GM19467 (cell line): ENCODE measurements around the gene SMARCB1.

ENCODE experiments used
- ATAC-seq: cut with Tn5 transposase; IDR thresholded peaks from one replicate; pipeline ENCODE4 v1.9.1; 2021; ENCODE audit warnings: mild to moderate bottlenecking, moderate library complexity; ENCODE audit not compliant: unreplicated experiment

The SMARCB1 gene

DNA sequence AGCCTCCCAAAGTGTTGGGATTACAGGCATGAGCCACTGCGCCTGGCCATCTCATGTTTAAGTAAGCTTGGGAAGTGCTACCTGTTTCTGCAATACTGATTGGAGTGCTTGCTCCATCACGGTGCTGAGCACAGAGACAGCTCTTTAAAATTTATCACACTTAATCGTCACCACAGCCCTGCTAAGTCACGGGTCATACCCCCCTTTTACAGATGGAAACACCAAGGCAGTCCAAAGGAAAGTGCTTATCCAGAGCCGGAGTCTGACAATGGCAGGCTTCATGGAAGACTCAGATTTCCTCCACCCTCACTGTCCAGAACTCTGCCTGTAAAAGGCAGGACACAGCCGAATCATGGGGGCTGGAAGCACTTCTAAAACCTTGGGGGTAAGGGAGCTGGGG lies 26.7 kb upstream of the SMARCB1 start:
- no peak for ATAC-seq

DNA sequence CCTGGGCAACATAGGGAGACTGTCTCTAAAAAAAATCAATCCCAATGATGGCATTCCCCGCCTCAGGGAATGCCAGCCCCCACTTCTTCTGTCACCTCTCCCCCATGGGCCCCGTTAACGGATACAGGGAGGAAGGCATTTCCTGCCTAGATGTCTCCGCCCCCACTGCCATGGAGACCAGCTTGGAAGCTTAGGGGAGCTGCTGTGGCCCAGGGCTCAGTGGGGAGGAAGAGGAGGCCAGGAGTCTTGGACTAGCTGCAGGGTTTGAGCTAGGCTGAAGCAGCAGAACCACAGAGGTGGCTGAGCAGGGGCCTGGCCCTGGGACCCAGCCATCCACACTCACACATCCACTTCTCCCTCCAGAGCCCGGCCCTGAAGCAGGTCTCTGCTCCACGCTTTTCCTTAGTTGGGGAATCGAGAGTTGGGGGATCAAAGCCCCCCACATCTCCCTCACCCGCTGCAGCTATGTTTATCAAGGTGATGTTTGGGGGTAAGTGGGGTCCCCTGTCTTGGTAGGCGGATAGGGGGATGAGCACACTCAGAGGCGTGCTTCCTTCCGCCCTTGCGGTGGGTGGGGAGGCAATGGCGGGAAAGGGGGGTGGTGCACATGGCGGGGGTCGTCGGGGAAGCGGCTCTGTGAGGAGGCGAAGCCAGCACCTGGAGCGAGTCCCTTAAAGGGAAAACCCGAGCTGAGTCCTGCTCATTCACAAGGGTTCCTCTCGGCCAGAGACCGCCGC lies 23.8 kb upstream of the SMARCB1 start, which contains the start of gene C22orf15:
Gene C22orf15, plus strand, starts transcription at position 149 of the 737 bp plus-strand sequence. Its CDS starts 317 bp downstream, at position 466.
- ATAC-seq: no peak

DNA sequence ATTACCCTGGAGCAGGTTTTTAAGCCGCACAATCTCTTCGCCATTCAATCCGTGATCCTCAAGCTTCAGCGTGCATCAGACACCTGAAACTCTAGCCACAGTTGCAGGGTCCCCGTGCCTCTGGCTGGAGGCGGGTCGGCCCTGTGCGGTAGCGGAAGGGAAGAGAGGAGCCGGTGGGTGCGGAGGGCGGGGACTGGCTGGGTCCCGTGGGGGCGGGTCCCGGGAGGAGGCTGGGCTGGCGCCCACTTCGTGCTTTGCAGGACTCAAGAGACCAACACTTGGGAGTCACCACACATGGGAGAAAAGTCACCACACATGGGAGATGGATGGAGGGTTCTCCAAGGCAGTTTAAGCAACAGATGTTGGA lies 23.2 kb upstream of the SMARCB1 start:
- ATAC-seq: no peak

DNA sequence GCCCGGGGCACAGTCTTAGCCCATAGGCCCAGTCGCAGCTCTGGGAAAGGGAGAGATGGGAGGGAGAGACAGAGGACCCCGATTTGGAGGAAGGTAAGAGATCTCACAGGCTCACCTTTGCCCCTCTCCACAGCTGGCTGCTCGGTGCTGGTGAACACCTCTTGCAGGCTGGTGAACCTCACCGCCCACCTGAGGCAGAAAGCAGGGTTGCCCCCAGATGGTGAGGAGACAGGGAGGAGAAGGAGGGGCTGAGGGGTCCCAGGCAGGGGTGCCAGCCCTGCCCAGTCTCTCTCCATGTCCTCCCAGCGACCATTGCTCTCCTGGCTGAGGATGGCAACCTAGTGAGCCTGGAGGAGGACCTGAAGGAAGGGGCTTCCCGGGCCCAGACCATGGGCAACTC lies 22.8 kb upstream of the SMARCB1 start:
- ATAC-seq: no peak

DNA sequence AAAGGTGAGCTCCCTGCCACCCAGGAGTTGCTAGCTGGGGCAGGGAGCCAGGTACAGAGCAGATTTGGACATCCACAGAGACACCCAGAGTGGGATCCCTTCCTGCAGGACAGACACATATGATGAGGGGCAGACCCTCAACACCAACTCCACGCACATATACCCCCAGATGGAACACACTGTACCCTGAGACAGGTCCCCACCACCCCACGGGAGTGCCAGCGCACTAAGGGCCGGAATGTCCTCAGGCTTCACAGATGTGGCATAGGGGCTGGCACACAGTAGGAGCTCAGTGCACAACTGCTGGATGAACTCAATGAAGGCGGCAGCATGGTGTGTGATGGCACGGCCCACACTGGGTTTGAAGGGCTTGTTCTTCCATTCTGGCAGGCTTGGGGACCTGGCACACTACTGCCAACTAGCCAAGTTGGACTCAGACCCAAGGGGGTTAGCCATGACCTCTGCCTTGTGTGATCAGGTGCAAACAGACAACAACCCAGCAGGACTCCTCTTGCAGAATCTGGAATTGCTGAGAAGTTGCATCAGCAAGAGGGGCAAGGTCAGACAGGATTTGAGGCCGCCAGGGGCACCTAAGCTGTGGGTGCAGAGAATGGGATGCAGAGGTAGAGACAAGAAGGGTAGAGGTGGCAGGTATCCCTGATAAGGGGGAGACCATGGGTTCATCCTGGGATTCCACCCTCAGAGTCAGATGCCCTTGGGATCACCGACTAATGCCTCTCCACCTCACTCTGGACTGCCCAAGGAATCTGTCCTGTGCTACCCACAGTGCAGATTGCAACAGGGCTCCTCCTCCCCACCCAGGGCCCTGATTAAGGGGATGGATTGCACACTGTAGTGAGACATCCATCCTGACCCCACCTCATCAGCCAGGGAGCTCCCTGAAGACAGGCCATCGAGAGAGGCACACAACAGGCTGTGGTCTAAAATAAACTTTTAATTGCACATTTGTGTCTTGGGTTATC lies 21.6 kb upstream of the SMARCB1 start:
- no peak for ATAC-seq

DNA sequence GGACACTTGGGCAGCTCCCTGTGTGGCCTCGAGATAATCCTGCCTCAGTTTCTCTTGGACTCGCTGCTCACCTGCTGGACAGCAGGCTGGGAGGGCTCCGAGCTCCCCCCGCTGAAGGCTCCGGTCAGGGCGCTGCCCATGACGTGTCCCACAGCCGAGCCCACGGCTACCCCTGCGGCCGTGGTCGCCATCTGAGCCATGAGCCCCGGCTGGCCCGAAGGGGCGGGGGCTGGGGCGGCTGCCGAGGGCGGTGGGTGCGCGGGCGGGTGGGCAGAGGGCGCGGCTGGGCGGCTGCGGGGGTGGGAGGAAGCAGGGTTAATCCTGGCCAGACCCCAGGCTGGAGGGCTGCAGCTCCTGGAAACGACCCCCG lies 19.5 kb upstream of the SMARCB1 start:
- no peak for ATAC-seq

DNA sequence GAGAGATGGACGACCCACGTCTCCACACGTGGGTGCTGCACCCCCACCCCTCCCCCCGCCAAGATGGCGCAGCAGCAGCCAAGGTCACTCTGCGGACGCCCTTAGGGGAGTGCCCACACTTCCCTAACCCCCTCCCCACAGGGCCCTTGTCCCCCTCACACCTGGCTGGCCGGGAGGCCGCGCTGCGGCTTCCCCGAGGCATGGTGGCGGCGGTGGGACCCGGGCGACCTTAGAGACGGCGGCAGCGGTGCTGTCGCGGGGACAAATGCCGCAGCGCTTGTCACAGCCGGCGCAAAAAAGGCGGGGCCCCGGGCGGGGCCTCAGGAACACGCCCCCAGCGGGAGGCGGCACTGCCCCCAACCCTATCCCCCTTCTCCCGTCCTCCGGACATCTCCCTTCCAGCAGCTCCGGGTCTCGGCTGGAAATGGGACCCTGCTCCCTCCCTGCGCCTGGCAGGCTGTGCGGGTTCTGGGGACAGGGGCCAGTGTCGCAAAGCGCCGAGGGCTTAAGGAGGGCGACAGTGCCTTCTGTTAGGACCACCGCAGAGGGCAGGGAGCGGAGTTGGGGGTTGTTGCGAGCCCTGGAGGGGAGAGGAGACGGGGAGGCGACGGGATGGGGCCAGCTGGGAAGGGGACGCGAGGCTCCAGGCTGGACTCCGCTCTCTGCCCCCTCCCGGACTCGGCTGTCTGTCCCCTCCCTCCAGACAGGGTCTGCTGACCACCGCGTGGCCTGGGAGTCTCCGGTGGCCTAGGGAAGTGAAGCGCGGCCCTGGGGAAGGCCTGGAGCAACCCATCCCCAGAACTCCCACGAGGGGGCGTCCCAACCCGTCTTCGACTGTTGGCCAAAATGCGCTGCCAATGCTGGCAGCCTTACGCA lies 18.9 kb upstream of the SMARCB1 start, which contains the start of gene CHCHD10:
Gene CHCHD10, minus strand, starts transcription at position 300 of the 876 bp plus-strand sequence. Its CDS starts 98 bp downstream, at position 202.
- no peak for ATAC-seq

DNA sequence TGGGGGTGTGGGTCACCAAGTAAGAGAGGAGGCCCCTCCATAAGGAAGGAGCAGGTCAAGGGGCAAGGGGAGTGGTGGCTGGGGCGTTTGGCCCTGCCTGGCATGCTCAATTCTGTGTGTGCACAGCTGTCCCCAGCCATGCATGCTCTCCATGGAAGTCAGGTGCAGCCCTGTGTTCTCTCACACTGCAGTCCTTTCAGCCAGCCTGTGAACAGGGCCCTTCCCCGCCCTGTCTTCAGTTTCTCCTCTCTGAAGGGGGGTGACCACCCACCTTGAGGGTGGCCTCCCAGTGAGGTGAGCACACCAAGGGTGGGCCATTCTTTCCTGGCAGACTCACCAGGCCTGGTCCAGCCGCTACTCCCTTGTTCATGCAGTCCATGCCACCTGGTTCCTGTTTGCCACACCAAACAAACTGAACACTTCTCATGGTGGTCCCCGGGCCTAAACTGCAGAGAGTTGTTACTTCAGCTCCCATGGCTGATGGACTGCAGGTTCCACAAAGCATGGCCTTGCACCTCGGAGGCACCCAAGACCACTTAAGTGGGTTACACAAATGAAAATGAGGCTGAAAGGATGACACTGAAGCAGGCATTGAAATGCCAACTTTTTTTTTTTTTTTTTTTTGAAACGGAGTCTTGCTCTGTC lies 17.3 kb upstream of the SMARCB1 start:
- ATAC-seq: no peak

DNA sequence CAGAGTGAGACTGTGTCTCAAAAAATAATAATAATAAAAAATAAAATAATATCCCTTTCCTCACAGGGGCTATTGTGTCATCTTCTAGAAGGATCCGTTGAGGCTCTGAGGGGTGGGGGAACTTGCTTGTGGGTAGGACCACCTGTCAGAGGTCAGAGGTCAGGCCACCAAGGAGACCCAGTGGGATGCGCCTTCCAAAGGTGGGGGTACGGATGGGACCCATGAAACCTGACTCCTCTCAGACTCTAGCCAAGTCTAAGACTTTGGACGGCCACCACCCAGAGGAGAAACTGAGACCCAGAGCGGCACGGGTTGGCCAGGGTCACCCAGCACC lies 14.5 kb upstream of the SMARCB1 start:
- no peak for ATAC-seq

DNA sequence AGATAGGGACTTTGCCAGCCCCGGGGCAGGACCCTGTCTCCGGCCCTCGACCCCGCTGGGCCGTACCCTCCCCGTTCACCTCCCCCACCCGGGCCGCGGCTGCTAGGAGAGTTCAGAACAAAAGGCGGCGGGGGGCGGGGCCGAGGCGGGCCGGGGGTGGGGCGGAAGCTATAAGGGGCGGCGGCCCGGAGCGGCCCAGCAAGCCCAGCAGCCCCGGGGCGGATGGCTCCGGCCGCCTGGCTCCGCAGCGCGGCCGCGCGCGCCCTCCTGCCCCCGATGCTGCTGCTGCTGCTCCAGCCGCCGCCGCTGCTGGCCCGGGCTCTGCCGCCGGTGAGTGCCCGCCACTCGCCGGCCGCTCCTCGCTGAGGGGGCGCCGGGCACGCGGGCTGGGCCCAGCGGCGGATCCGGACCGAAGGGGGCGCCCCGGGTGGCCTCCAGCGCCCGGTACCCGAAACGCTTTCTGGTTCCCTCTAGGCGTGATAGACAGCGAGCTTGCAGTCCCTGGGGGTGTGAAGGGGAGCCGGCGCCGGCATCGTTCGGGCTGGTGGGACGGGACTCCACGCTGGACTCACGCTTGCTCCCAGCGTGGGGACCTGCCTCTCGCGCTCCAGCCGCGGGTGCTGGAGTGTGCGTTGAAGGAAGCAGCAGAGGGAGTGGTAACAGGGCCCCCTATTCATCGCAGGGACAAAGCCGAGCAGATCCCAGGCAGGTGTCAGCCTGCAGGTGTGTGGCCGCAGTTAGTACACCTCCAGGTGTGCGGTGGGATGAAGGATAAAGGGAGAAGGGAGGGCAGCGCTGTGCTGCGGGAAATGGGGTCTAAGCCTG lies 13.9 kb upstream of the SMARCB1 start, which contains the start of gene MMP11:
Gene MMP11, plus strand, starts transcription at position 201 of the 825 bp plus-strand sequence. Its CDS starts 22 bp downstream, at position 223.
- no peak for ATAC-seq

DNA sequence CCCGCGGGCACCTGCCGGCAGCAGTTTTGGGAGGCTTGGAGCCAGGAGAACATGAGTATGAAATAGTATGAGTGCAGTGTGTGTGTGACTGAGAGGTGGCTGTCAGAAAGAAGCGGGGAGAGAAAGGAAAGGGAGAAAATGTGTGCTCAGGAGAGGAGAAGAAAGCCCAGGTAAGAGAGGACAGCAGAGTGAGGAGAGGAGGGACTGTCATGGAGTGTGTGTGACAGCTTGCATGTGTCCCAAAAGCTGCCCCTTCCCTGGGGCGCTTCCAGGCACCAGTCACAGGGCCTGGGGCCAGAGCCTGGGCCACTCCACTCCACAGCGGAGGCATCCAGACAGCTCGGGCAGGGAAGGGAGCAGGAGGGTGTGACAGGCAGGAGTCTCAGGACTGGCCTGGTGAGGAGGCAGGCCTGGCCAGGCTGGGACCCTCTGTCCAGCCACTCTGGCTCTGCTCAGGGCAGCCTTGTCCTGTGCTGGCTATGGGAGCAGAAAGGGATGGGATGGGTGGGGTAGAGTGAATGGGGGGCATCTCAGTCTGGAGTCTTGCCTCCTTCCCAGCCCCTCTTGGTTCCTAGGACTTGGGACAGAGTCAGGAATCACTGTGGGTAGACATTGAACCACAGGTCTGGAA lies 13.2 kb upstream of the SMARCB1 start:
- no peak for ATAC-seq

DNA sequence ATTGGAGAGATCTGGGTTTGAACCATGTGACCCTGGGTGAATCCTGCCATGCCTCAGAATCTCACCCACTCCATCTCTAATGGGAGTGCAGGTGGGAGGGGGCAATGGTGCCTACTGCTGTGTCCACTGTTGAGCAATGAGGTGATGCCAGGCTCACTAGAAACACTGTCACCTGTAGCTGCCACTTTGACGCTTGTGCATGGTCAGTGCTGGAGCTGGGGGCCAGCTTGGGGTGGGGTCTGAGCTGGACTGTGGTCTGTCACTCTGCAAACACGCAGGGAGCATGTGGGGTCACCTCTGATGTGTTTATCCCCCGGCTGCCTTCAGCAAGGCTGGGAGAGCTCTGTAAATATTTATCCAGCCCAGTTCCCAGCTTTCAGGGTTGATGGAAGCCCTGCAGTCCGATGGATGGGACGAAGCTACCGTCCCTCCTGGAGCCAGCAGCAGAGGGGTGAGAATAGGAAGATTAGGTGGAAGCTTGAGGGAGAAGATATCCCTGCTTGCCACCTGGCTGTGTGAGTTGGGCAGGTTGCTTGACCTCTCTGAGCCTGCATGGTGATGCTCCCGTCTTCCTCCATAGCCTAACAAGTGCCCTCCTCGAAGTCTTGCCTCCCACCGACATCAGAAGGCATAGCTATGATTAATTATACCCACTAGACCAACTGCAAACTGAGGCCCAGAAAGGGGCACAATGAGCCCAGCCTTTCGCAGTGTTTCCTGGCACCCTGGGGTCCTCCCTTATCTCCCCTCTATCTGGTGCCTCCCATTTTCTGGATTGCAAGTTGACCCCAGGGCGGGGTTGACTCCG lies 12.4 kb upstream of the SMARCB1 start:
- ATAC-seq: no peak

DNA sequence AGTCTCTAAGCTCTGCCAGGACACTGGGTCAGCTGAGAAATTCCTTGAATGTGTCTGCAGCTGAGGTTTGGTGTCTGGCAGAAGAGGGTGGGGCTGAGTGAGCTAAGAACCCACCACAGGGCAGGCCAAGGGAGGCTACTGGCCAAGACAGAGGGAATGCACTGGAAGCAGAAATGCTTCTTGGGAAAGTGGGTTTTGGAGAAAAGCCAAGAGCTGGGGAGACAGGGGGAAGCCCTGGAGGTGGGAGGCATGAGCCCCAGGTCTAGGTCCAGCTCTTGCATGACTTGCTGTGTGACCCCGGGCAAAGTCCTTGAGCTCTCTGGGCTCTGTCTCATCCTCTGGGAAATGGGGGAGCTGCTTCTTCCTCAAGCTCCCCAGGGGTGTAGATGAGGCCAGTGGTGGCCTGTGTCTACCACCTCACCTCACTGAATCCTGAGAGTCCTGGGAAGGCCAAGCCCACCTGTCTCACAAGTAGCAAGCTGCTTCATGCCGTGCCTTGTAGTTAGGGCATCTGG lies 11.8 kb upstream of the SMARCB1 start:
- no peak for ATAC-seq

DNA sequence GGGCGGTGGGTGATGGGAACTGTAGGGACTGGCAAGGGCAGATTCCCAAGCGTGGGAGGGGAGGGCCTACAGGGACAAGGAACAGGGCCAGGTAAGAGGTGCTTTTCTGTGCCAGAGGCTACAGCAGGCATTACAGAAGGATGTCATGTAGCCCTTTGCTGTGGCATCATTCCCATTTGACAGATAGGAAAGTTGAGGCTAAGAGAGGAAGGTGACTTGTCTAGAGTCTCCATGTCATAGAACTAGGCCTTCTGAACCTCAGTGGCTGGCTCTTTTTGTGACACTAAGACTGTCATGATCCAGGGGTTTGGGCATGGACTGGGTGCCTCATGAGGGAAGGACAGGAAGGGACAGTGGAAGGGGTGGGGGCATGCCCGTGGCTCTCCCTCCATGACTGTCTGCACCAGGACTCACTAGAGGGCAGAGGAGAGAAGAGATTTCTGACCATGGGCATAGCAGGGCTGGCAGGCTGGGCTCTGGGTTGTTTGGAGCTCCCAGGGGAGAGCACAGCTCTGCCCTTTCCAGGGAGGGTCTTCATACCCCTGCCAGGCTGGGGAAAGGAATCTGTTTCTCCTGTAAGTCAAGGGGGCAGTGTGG lies 10.9 kb upstream of the SMARCB1 start:
- ATAC-seq: no peak

DNA sequence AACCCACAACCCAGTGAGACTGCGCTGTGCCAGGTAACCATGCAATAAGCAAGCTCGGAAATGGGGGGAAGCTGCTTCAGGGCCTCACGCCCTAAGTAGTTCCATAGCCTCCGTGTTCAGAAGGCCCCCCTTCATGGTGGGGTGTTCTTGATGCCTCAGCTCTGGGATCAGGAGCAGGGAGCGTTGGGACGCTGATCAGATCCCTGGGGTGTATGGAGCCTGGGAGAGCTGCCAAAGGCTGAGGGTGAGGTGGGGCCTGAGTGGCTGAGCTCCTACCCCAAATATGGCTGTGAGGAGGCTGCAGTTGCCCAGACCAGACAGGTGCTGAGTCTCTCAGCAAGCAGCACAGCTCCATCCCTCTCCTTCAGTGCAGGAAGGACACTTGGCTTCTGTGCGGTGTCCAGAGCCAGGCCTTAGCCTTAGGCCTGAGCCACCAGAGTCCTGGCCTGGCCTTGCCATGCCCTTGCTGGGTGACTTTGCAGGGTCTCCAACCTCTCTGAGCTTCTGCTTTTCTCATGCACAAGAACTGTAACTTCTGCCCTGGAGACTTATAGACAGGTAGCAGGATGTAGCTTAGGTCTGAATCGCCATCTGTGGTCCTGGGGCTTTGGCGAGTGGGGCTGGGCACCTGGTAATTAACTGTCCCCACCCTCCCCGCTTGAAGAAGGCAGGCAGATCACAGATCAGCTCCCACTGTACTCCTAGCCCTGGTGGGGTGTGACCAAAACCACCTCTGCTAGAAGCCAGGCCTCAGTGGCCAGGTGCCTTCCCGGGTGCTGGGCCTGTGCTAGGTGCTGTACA lies 8.8 kb upstream of the SMARCB1 start:
- ATAC-seq: no peak

DNA sequence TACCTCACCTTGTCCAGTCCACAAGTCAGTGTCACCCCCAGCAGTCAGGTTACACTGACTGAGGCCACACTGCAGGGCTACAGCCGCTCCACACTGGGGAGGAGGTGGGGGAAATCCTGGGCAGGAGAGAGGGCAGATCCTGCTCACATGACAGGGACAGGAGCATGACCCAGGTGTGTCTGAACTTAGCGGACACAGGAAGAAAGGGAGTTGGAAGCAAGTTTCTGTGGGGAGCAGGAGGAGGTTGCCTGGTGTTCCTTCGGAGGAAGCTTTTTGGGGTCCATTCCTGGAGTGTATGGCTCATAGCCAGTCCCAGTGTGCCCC lies 8.2 kb upstream of the SMARCB1 start:
- ATAC-seq: no peak

DNA sequence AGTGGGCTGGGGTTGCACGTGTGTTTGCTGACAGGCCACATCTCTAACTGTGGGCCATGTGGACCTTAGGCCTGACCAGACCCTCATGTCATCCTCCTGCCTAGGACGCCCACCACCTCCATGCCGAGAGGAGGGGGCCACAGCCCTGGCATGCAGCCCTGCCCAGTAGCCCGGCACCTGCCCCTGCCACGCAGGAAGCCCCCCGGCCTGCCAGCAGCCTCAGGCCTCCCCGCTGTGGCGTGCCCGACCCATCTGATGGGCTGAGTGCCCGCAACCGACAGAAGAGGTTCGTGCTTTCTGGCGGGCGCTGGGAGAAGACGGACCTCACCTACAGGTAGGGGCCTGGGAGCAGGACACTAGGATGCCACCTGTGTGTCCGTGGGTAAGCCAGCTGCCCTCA lies 7.7 kb upstream of the SMARCB1 start:
- no peak for ATAC-seq
